GM12878 (cell line): ENCODE results near the gene SSX7. TPM values are rescaled to one million over a fixed set of nuclear protein-coding genes. Genes with fewer than 3 reads are reported as not detected.

Experiments
- ATAC-seq: fragments of 200-7000 bp; cut with Tn5 transposase; 3 replicates; pipeline ENCODE4 v1.9.1; 2020; ENCODE audit warnings: mild to moderate bottlenecking, moderate library complexity
- BruUV-seq: library from RNA; stranded (reverse); fragments of 400-500 nt; replicated peaks from 2 replicates; lab custom pipeline; 2021; lab: Mats Ljungman, UMichigan
- CTCF ChIA-PET: fragments of 300-600 bp; sonication (Branson Sonifier 250); formaldehyde crosslinking; extraction: SDS; loops from one replicate; lab custom pipeline; 2021; ENCODE audit warnings: inconsistent platforms; lab: Yijun Ruan, JAX
- POLR2A ChIA-PET: fragments of 350-600 bp; formaldehyde crosslinking; extraction: SDS; loops from one replicate; lab custom pipeline; 2021; ENCODE audit warnings: inconsistent platforms; lab: Charles Lee
- RAD21 ChIA-PET: fragments of 300-600 bp; sonication (Branson Sonifier 250); formaldehyde crosslinking; loops from one replicate; lab custom pipeline; 2023; ENCODE audit warnings: antibody characterized with exemption; ENCODE audit not compliant: unreplicated experiment; lab: Charles Lee
- SMC1A ChIA-PET: fragments of 300-600 bp; sonication (Branson Sonifier 250); formaldehyde crosslinking; loops from one replicate; lab custom pipeline; 2023; ENCODE audit not compliant: unreplicated experiment, uncharacterized antibody; lab: Charles Lee
- DNase-seq: peaks from one replicate; pipeline ENCODE4 v3.0.0-alpha.2; 2011; ENCODE audit warnings: low read depth, low spot score
- FAIRE-seq: peaks from 3 replicates; lab custom pipeline; 2011; peaks lifted over from hg19 to GRCh38; lab: Jason Lieb, UNC
- H2AFZ ChIP-seq: 2 replicates; pipeline ENCODE4 v1.6.0; 2011; ENCODE audit warnings: low read depth, low read length, control low read depth; ENCODE audit not compliant: control insufficient read depth
- H3K27ac ChIP-seq: 2 replicates; pipeline ENCODE4 v1.5.1; 2011; ENCODE audit warnings: control low read depth; ENCODE audit not compliant: control insufficient read depth, insufficient read depth
- H3K27me3 ChIP-seq, 2 experiments: replicated peaks in 1 of 2; 2 replicates each; pipeline versions ENCODE4 v1.6.0 to v1.6.1; 2011; ENCODE audit warnings: low read length in 1 of 2; ENCODE audit not compliant: control insufficient read depth in 2 of 2, insufficient read depth in 2 of 2
- H3K36me3 ChIP-seq, 2 experiments: 2 replicates each; pipeline ENCODE4 v1.5.1; 2011; ENCODE audit warnings: low read length in 1 of 2; ENCODE audit not compliant: control insufficient read depth in 2 of 2, insufficient read depth in 2 of 2
- H3K4me1 ChIP-seq: 2 replicates; pipeline ENCODE4 v1.6.1; 2011; ENCODE audit warnings: mild to moderate bottlenecking, low read length, moderate library complexity, mixed read lengths; ENCODE audit not compliant: control insufficient read depth, insufficient read depth
- H3K4me2 ChIP-seq: 2 replicates; pipeline ENCODE4 v1.6.0; 2011; ENCODE audit warnings: control low read depth; ENCODE audit not compliant: control insufficient read depth, insufficient read depth
- H3K4me3 ChIP-seq: fragments of 200-600 bp; sonication (generic); 2 replicates; pipeline ENCODE4 v1.5.1; 2016
- H3K79me2 ChIP-seq: 2 replicates; pipeline ENCODE4 v1.6.0; 2011; ENCODE audit warnings: low read length; ENCODE audit not compliant: control insufficient read depth, insufficient read depth
- H3K9ac ChIP-seq: 2 replicates; pipeline ENCODE4 v1.8.0; 2011; ENCODE audit warnings: low read length, control low read depth, mixed read lengths; ENCODE audit not compliant: control insufficient read depth, insufficient read depth
- H3K9me3 ChIP-seq: replicated peaks from 3 replicates; pipeline ENCODE4 v1.5.1; 2011; ENCODE audit warnings: mild to moderate bottlenecking, low read length; ENCODE audit not compliant: control insufficient read depth, insufficient read depth
- H4K20me1 ChIP-seq: 2 replicates; pipeline ENCODE4 v1.6.0; 2011; ENCODE audit not compliant: control insufficient read depth, insufficient read depth
- CREM ChIP-seq: IDR thresholded peaks from 2 replicates; pipeline ENCODE4 v1.6.1; 2014; ENCODE audit warnings: antibody characterized with exemption, low read depth
- CTCF ChIP-seq, 3 experiments: IDR thresholded peaks in 2 of 3; conservative IDR thresholded peaks in 1 of 3; 2 replicates each; pipeline ENCODE4 v1.5.1; 2011; ENCODE audit warnings: low read depth in 3 of 3, low read length in 3 of 3, mild to moderate bottlenecking in 3 of 3, control low read depth in 2 of 3, moderate library complexity in 2 of 3, inconsistent platforms in 1 of 3, mixed read lengths in 1 of 3; ENCODE audit not compliant: control insufficient read depth in 2 of 3, insufficient read depth in 1 of 3; ENCODE audit errors: extremely low read depth in 1 of 3
- NR2C1 ChIP-seq: fragments of 450-650 bp; IDR thresholded peaks from 2 replicates; pipeline ENCODE4 v1.6.1; 2017; ENCODE audit warnings: antibody characterized with exemption, mild to moderate bottlenecking, moderate library complexity
- POLR2AphosphoS2 ChIP-seq: IDR thresholded peaks from 2 replicates; pipeline ENCODE4 v1.6.1; 2011; ENCODE audit warnings: low read depth, mild to moderate bottlenecking, low read length, improper control_type of control experiment, moderate library complexity
- PRDM15 ChIP-seq: fragments of 450-650 bp; formaldehyde crosslinking; IDR thresholded peaks from 2 replicates; pipeline ENCODE4 v1.4.0; 2020; ENCODE audit warnings: mild to moderate bottlenecking, moderate library complexity
- RELA ChIP-seq: fragments of 450-650 bp; IDR thresholded peaks from 2 replicates; pipeline ENCODE4 v1.8.0; 2014; ENCODE audit warnings: borderline replicate concordance; ENCODE audit not compliant: partially characterized antibody
- TCF12 ChIP-seq: IDR thresholded peaks from 2 replicates; pipeline ENCODE4 v1.6.1; 2011; ENCODE audit warnings: low read depth, mild to moderate bottlenecking, low read length
- WGBS: methylation state at CpG from one replicate; pipeline ENCODE4 v1.1.6; 2016; ENCODE audit warnings: low lambda C conversion rate; ENCODE audit not compliant: insufficient replicate concordance, insufficient coverage; ENCODE audit errors: missing lambda C conversion rate; 5-methylcytosine and 5-hydroxymethylcytosine counted together
- in situ Hi-C: fragments of 300-500 bp; cut with MboI; formaldehyde crosslinking; loops from 9 replicates; pipeline ENCODE4 v1.14.3; 2018; ENCODE audit warnings: mixed read lengths
- intact Hi-C: fragments of 100-400 bp; cut with micrococcal nuclease; formaldehyde crosslinking; loops from one replicate; pipeline ENCODE4 v1.14.2; 2022; ENCODE audit not compliant: unreplicated experiment
- polyA plus RNA-seq, 11 experiments: library from polyadenylated mRNA; depleted of rRNA in 4 of 11; unstranded in 6 of 11; stranded (reverse) in 5 of 11; fragments of >200 nt; fragmentation: Nextera tagmentation in 4 of 11; fragmentation: Illumina TruSeq in 1 of 11; extraction: Ambion mirVana in 4 of 11; extraction: Trizol in 1 of 11; gene quantifications; 1 replicate in 1 of 11; 2 replicates in 10 of 11; pipeline versions ENCODE4 v1.2.1 to v1.2.3, GENCODE V29; 2011 to 2016; ENCODE audit warnings: inconsistent platforms in 2 of 11, missing spikeins in 2 of 11, low read depth in 1 of 11
- small RNA-seq: library from RNA; depleted of rRNA; stranded (forward); fragments of <200 nt; gene quantifications from one replicate; pipeline ENCODE3, GENCODE V24; 2014
- total RNA-seq, 4 experiments: library from RNA; depleted of rRNA in 3 of 4; stranded (reverse); fragments of >200 nt in 3 of 4; fragmentation: Illumina TruSeq in 1 of 4; extraction: Trizol in 1 of 4; gene quantifications; 2 replicates each; pipeline versions ENCODE4 v1.2.1 to v1.2.3, GENCODE V29; 2013 to 2021

The SSX7 gene
- total and polyA plus RNA-seq, 10 of the 15 experiments (the other 5 are each of a cell fraction or from before 2014, with no cell fraction given): not detected

GRCh38 chrX:52594658-52595057 lies 60.0 kb downstream of the SSX7 start:
- FAIRE-seq: no peak
- Histone ChIP-seq H3K9me3 (no peaks in the 10 kb centered on the region), H3K4me3 (no peak overlapping the region), H4K20me1 (no peaks in the 10 kb centered on the region), H3K27me3 (no peaks in the 10 kb centered on the region; a peak in 1 of 4 replicates), H3K27ac (no peak overlapping the region), H3K4me2 (no peak overlapping the region), H3K9ac (no peak overlapping the region), H3K36me3 (no peaks in the 10 kb centered on the region), H2AFZ (no peak overlapping the region), H3K79me2 (no peaks in the 10 kb centered on the region), H3K4me1 (no peaks in the 10 kb centered on the region)
- TF ChIP-seq NR2C1: no peak
- no peak for TF ChIP-seq POLR2AphosphoS2
- TF ChIP-seq TCF12: no peak
- TF ChIP-seq PRDM15 (CRISPR knock-in tag): no peak
- no peak for TF ChIP-seq CREM
- TF ChIP-seq CTCF (IDR thresholded peaks at IDR 0.05 in 2 of 3, conservative IDR thresholded peaks at IDR 0.05 in 1 of 3; ENCODE audit: control insufficient read depth in 2 of 3, extremely low read depth in 1 of 3, insufficient read depth in 1 of 3, low read depth in 3 of 3, low read length in 3 of 3): no peak
- TF ChIP-seq RELA: no peak
- WGBS: 33% methylated on average over 6 of the region's 6 CpGs
- POLR2A ChIA-PET: no interaction called here
- SMC1A ChIA-PET: no interaction called here
- RAD21 ChIA-PET: no interaction called here
- CTCF ChIA-PET: no interaction called here
- in situ Hi-C loops: loop anchor here (25.0 kb wide), 1 partner anchor 393 kb away; no protein-coding TSS in a partner anchor
- BruUV-seq: no TSS peak
- ATAC-seq: no peak
- DNase-seq: no peak
- intact Hi-C loops: no loop called here

Small RNAs within 50 kb of the gene (small RNA-seq; reads per million reads assigned to genes)
- gene AL450023.3 (not detected), gene RNA5SP504 (not detected)

Other genes with a start within 250 kb of the SSX7 start
Only the 7 nearest of the 8 such genes appear.
- not detected in 2 replicates for gene XAGE1A, start 159.1 kb downstream of the SSX7 start, total RNA-seq (2014; rRNA removed)
- gene XAGE1A, start 159.1 kb downstream of the SSX7 start, total RNA-seq (2014; rRNA removed; fragmentation: Illumina TruSeq; extraction: Trizol): not detected in 2 replicates
- not detected in 2 replicates for gene XAGE1A, start 159.1 kb downstream of the SSX7 start, total RNA-seq (2021)
- gene XAGE1A, start 159.1 kb downstream of the SSX7 start, polyA plus RNA-seq (2011; rRNA removed): not detected in 2 replicates
- not detected in 2 replicates for gene XAGE1A, start 159.1 kb downstream of the SSX7 start, polyA plus RNA-seq (2014; fragmentation: Illumina TruSeq; extraction: Trizol)
- not detected for gene XAGE1A, start 159.1 kb downstream of the SSX7 start, polyA plus RNA-seq (2014; fragmentation: Nextera tagmentation; extraction: Ambion mirVana)
- gene XAGE1A, start 159.1 kb downstream of the SSX7 start, polyA plus RNA-seq (2014; rRNA removed): not detected in 2 replicates
- gene XAGE1A, start 159.1 kb downstream of the SSX7 start, polyA plus RNA-seq (2016; fragmentation: Nextera tagmentation; extraction: Ambion mirVana): not detected
- gene XAGE1B, start 137.8 kb downstream of the SSX7 start, total RNA-seq (2014; rRNA removed): not detected in 2 replicates
- gene XAGE1B, start 137.8 kb downstream of the SSX7 start, total RNA-seq (2014; rRNA removed; fragmentation: Illumina TruSeq; extraction: Trizol): not detected in 2 replicates
- gene XAGE1B, start 137.8 kb downstream of the SSX7 start, total RNA-seq (2021): not detected in 2 replicates
- gene XAGE1B, start 137.8 kb downstream of the SSX7 start, polyA plus RNA-seq (2011; rRNA removed): 0.30 TPM in 1 of 2 replicates, not detected in the other
- not detected in 2 replicates for gene XAGE1B, start 137.8 kb downstream of the SSX7 start, polyA plus RNA-seq (2014; fragmentation: Illumina TruSeq; extraction: Trizol)
- gene XAGE1B, start 137.8 kb downstream of the SSX7 start, polyA plus RNA-seq (2014; fragmentation: Nextera tagmentation; extraction: Ambion mirVana): not detected
- not detected in 2 replicates for gene XAGE1B, start 137.8 kb downstream of the SSX7 start, polyA plus RNA-seq (2014; rRNA removed)
- gene XAGE1B, start 137.8 kb downstream of the SSX7 start, polyA plus RNA-seq (2016; fragmentation: Nextera tagmentation; extraction: Ambion mirVana): not detected
- gene SSX2, start 52.3 kb upstream of the SSX7 start, total RNA-seq (2014; rRNA removed): not detected in 2 replicates
- not detected in 2 replicates for gene SSX2, start 52.3 kb upstream of the SSX7 start, total RNA-seq (2014; rRNA removed; fragmentation: Illumina TruSeq; extraction: Trizol)
- not detected in 2 replicates for gene SSX2, start 52.3 kb upstream of the SSX7 start, total RNA-seq (2021)
- gene SSX2, start 52.3 kb upstream of the SSX7 start, polyA plus RNA-seq (2011; rRNA removed): not detected in 2 replicates
- gene SSX2, start 52.3 kb upstream of the SSX7 start, polyA plus RNA-seq (2014; fragmentation: Illumina TruSeq; extraction: Trizol): not detected in 2 replicates
- gene SSX2, start 52.3 kb upstream of the SSX7 start, polyA plus RNA-seq (2014; fragmentation: Nextera tagmentation; extraction: Ambion mirVana): not detected
- gene SSX2, start 52.3 kb upstream of the SSX7 start, polyA plus RNA-seq (2014; rRNA removed): not detected in 2 replicates
- gene SSX2, start 52.3 kb upstream of the SSX7 start, polyA plus RNA-seq (2016; fragmentation: Nextera tagmentation; extraction: Ambion mirVana): not detected
- gene SSX2B, start 96.4 kb upstream of the SSX7 start, total RNA-seq (2014; rRNA removed): not detected in 2 replicates
- not detected in 2 replicates for gene SSX2B, start 96.4 kb upstream of the SSX7 start, total RNA-seq (2014; rRNA removed; fragmentation: Illumina TruSeq; extraction: Trizol)
- not detected in 2 replicates for gene SSX2B, start 96.4 kb upstream of the SSX7 start, total RNA-seq (2021)
- gene SSX2B, start 96.4 kb upstream of the SSX7 start, polyA plus RNA-seq (2011; rRNA removed): 0.19 TPM in 1 of 2 replicates, not detected in the other
- not detected in 2 replicates for gene SSX2B, start 96.4 kb upstream of the SSX7 start, polyA plus RNA-seq (2014; fragmentation: Illumina TruSeq; extraction: Trizol)
- not detected for gene SSX2B, start 96.4 kb upstream of the SSX7 start, polyA plus RNA-seq (2014; fragmentation: Nextera tagmentation; extraction: Ambion mirVana)
- gene SSX2B, start 96.4 kb upstream of the SSX7 start, polyA plus RNA-seq (2014; rRNA removed): not detected in 2 replicates
- gene SSX2B, start 96.4 kb upstream of the SSX7 start, polyA plus RNA-seq (2016; fragmentation: Nextera tagmentation; extraction: Ambion mirVana): not detected
- not detected in 2 replicates for gene SPANXN5, start 142.5 kb upstream of the SSX7 start, total RNA-seq (2014; rRNA removed)
- gene SPANXN5, start 142.5 kb upstream of the SSX7 start, total RNA-seq (2014; rRNA removed; fragmentation: Illumina TruSeq; extraction: Trizol): not detected in 2 replicates
- not detected in 2 replicates for gene SPANXN5, start 142.5 kb upstream of the SSX7 start, total RNA-seq (2021)
- gene SPANXN5, start 142.5 kb upstream of the SSX7 start, polyA plus RNA-seq (2011; rRNA removed): not detected in 2 replicates
- gene SPANXN5, start 142.5 kb upstream of the SSX7 start, polyA plus RNA-seq (2014; fragmentation: Illumina TruSeq; extraction: Trizol): not detected in 2 replicates
- not detected for gene SPANXN5, start 142.5 kb upstream of the SSX7 start, polyA plus RNA-seq (2014; fragmentation: Nextera tagmentation; extraction: Ambion mirVana)
- not detected in 2 replicates for gene SPANXN5, start 142.5 kb upstream of the SSX7 start, polyA plus RNA-seq (2014; rRNA removed)
- not detected for gene SPANXN5, start 142.5 kb upstream of the SSX7 start, polyA plus RNA-seq (2016; fragmentation: Nextera tagmentation; extraction: Ambion mirVana)
- not detected in 2 replicates for gene XAGE5, start 156.4 kb upstream of the SSX7 start, total RNA-seq (2014; rRNA removed)
- not detected in 2 replicates for gene XAGE5, start 156.4 kb upstream of the SSX7 start, total RNA-seq (2014; rRNA removed; fragmentation: Illumina TruSeq; extraction: Trizol)
- not detected in 2 replicates for gene XAGE5, start 156.4 kb upstream of the SSX7 start, total RNA-seq (2021)
- not detected in 2 replicates for gene XAGE5, start 156.4 kb upstream of the SSX7 start, polyA plus RNA-seq (2011; rRNA removed)
- not detected in 2 replicates for gene XAGE5, start 156.4 kb upstream of the SSX7 start, polyA plus RNA-seq (2014; fragmentation: Illumina TruSeq; extraction: Trizol)
- not detected for gene XAGE5, start 156.4 kb upstream of the SSX7 start, polyA plus RNA-seq (2014; fragmentation: Nextera tagmentation; extraction: Ambion mirVana)
- not detected in 2 replicates for gene XAGE5, start 156.4 kb upstream of the SSX7 start, polyA plus RNA-seq (2014; rRNA removed)
- not detected for gene XAGE5, start 156.4 kb upstream of the SSX7 start, polyA plus RNA-seq (2016; fragmentation: Nextera tagmentation; extraction: Ambion mirVana)
- gene XAGE3, start 213.2 kb upstream of the SSX7 start, total RNA-seq (2014; rRNA removed): not detected in 2 replicates
- gene XAGE3, start 213.2 kb upstream of the SSX7 start, total RNA-seq (2014; rRNA removed; fragmentation: Illumina TruSeq; extraction: Trizol): not detected in 2 replicates
- gene XAGE3, start 213.2 kb upstream of the SSX7 start, total RNA-seq (2021): not detected in 2 replicates
- not detected in 2 replicates for gene XAGE3, start 213.2 kb upstream of the SSX7 start, polyA plus RNA-seq (2011; rRNA removed)
- not detected in 2 replicates for gene XAGE3, start 213.2 kb upstream of the SSX7 start, polyA plus RNA-seq (2014; fragmentation: Illumina TruSeq; extraction: Trizol)
- gene XAGE3, start 213.2 kb upstream of the SSX7 start, polyA plus RNA-seq (2014; fragmentation: Nextera tagmentation; extraction: Ambion mirVana): not detected
- not detected in 2 replicates for gene XAGE3, start 213.2 kb upstream of the SSX7 start, polyA plus RNA-seq (2014; rRNA removed)
- not detected for gene XAGE3, start 213.2 kb upstream of the SSX7 start, polyA plus RNA-seq (2016; fragmentation: Nextera tagmentation; extraction: Ambion mirVana)